ENCODE data around the gene RNF212.
"Not testable (repeated sequence)": the region's sequence is repeated elsewhere in the genome, so short reads cannot be mapped to it uniquely, and the experiment has no call there.

The RNF212 gene

DNA sequence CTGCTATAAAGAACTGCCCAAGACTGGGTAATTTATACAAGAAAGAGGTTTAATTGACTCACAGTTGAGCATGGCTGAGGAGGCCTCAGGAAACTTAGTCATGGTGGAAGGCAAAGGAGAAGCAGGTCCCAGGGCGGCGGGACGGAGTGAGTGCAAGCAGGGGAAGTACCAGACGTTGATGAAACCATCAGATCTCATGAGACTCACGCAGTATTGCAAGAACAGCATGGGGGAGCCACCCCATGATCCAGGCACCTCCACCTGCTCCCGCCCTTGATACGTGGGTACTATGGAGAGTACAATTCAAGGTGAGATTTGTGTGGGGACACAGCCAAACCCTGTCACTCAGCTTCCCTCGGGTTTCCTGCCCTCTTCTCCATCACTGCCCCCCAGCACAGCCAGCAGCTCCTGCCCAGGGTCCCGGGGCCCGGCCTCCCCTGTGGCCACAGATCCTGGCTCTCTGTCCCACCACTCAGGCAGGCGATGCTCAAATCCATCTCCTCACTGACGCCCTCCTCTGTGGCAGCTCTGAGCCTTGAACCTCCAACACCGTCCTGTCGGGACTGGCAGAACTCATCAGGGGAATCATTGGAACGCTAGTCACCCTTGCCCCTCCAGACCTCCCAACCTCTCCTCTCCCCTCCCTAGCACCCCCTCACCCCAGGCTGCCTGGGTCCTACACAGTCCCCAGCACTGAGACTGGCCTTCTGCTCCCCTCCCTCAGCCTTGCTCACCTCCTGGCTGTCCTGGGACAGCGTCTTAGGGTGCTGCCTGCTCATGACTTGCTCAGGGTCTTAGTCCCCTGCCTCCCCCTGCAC lies 64.4 kb downstream of the RNF212 start:
- Histone ChIP-seq H3K27ac (no peak overlapping the region), H3K36me3 (no peaks in the 10 kb centered on the region), H3K9me3 (no peaks in the 10 kb centered on the region), H3K4me3 (ENCODE audit: low read depth in 1 of 2, low read length in 1 of 2) (no peak overlapping the region), H3K27me3 (peaks cover 77% of the 10 kb centered on the region), H3K4me1 (ENCODE audit: control insufficient read depth in 1 of 2, insufficient read depth in 1 of 2, low read depth in 1 of 2, low read length in 1 of 2) (no peaks in the 10 kb centered on the region)
- TF ChIP-seq, protein P1, sequence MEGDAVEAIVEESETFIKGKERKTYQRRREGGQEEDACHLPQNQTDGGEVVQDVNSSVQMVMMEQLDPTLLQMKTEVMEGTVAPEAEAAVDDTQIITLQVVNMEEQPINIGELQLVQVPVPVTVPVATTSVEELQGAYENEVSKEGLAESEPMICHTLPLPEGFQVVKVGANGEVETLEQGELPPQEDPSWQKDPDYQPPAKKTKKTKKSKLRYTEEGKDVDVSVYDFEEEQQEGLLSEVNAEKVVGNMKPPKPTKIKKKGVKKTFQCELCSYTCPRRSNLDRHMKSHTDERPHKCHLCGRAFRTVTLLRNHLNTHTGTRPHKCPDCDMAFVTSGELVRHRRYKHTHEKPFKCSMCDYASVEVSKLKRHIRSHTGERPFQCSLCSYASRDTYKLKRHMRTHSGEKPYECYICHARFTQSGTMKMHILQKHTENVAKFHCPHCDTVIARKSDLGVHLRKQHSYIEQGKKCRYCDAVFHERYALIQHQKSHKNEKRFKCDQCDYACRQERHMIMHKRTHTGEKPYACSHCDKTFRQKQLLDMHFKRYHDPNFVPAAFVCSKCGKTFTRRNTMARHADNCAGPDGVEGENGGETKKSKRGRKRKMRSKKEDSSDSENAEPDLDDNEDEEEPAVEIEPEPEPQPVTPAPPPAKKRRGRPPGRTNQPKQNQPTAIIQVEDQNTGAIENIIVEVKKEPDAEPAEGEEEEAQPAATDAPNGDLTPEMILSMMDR (IDR thresholded peaks at IDR 0.05): no peak

DNA sequence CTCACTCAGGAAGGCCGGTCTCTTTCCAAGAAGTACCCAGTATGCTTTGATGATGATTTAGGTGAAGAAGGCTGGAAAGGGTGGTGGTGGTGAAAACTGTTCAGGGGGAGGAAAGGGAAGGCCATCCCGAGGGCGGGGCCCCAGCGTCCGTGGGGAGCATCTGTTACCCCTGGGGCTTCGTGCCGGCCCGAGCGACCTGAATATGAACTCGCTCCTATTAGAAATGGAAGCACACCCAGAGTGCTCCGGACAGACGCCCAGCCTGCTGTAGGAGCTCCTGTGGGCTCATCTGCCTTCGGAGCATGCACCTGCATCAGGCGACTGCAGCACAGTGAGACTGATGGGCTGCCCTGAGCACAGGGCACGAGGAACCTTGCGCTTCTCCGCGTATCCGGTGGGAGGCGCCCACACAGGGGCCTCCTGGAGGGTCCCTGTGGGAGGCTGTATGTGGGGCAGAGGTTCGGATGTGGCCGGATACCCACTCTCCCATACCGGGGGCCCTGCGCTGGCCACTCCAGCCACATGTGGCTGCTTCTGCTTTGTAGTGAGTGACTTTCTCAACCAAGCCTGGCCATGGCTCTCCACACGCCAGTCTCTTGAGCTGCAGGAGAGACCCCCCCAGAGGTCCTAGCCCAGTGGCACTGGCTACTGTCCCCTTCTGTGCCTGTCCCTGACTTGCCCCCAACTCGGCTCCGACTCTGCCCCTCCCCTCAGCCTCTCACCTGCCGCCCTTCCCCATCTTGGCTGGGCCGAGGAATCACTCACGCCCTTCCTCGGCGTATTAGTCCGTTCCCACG lies 65.2 kb downstream of the RNF212 start:
- Histone ChIP-seq H3K36me3 (no peaks in the 10 kb centered on the region), H3K27ac (no peak overlapping the region), H3K9me3 (no peaks in the 10 kb centered on the region), H3K4me1 (ENCODE audit: control insufficient read depth in 1 of 2, insufficient read depth in 1 of 2, low read depth in 1 of 2, low read length in 1 of 2) (no peaks in the 10 kb centered on the region), H3K27me3 (peaks cover 77% of the 10 kb centered on the region), H3K4me3 (ENCODE audit: low read depth in 1 of 2, low read length in 1 of 2) (no peak overlapping the region)
- TF ChIP-seq, protein P1 (IDR thresholded peaks at IDR 0.05): no peak

DNA sequence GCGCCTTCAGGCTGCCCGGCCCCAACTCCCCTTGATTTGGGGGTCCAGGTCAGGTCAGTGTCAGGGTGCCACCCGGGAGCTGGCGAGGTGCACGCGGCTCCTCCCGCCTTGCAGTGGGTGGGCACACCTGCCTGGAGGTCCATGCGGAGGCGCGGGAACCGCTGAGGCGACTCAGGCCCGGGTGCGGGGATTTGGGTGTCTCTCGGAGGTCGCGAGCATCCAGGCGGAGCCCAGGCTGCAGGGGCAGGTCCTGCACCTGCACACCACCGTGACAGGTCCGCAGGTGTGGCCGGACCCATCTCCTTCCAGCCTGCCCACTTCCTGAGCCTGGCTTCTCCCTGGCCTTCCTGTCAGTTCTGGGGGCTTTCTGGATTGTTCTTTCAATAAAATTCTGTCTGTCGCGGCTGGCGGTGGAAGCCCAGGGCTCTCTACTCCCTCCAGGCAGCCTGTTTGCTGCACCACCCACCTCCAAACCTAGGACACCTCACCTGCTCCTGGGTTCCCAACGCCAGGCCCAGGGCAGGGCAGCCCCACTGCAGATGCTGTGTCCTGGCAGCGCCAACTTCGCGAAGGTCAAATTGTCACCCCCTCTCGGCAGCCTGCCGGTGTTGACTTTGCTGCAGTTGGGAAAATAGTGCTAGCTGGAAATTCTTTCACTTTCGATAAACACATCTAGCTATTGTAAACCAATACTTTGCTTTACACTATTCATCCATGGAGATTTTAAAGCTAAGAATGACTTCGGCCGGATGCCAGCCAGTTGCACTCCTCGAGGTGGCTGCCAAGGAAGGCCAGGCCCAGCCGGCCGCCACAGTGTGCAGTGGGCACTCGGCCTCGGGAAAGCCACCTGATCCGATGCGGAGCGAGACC lies 66.0 kb downstream of the RNF212 start:
- no peak overlapping the region for H3K4me3 ChIP-seq (ENCODE audit: low read depth in 1 of 2, low read length in 1 of 2)
- no peaks in the 10 kb centered on the region for H3K4me1 ChIP-seq (ENCODE audit: control insufficient read depth in 1 of 2, insufficient read depth in 1 of 2, low read depth in 1 of 2, low read length in 1 of 2)
- TF ChIP-seq, protein P1 (IDR thresholded peaks at IDR 0.05): no peak

DNA sequence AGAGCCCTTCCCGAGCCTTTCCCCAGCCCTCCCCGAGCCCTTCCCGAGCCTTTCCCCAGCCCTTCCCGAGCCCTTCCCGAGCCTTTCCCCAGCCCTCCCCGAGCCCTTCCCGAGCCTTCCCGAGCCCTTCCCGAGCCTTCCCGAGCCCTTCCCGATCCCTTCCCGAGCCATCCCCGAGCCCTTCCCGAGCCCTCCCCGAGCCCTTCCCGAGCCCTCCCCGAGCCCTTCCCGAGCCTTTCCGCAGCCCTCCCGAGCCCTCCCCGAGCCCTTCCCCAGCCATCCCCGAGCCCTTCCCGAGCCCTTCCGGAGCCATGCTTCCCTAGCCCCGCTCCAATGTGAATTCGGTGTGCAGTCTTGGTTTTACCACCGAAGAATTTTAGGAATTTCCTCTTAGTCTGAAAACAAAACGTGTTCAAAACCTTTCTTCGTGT lies 66.8 kb downstream of the RNF212 start:
- H3K27me3 ChIP-seq: peaks cover 68% of the 10 kb centered on the region
- H3K4me3 ChIP-seq (ENCODE audit: low read depth in 1 of 2, low read length in 1 of 2); H3K27ac ChIP-seq; H3K4me1 ChIP-seq (ENCODE audit: control insufficient read depth in 1 of 2, insufficient read depth in 1 of 2, low read depth in 1 of 2, low read length in 1 of 2); H3K9me3 ChIP-seq; H3K36me3 ChIP-seq: not testable (repeated sequence)

More for the DNA sequence above, 66.0 kb downstream of the RNF212 start:
- H3K36me3 ChIP-seq: no peaks in the 10 kb centered on the region
- peaks cover 70% of the 10 kb centered on the region for H3K27me3 ChIP-seq
- no peaks in the 10 kb centered on the region for H3K9me3 ChIP-seq
- no peak overlapping the region for H3K27ac ChIP-seq

DNA sequence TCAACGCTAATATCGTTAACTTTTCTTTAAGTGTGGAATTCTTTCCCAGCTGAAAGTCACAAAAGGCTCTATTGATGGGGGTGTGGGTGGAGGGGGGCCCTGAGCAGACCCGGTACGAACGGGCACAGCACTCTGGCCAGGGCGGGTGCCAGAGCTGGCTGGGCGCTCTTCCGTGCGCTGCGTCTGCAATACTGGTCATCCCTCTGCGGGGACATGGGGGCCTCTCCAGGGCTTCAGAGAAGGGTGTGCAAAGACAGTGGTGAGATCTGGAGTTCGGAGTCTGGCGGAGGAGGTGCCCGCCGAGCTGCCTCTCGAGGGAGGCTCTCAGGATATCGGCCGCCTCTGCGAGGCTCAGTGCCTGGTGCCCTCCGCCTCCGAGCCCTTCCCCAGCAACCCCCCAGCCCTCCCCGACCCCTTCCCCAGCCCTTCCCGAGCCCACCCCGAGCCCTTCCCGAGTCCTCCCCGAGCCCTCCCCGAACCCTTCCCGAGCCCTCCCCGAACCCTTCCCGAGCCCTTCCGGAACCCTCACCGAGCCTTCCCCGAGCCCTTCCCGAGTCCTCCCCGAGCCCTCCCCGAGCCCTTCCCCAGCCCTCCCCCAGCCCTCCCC lies 67.7 kb downstream of the RNF212 start:
- no peaks in the 10 kb centered on the region for H3K4me1 ChIP-seq (ENCODE audit: control insufficient read depth in 1 of 2, insufficient read depth in 1 of 2, low read depth in 1 of 2, low read length in 1 of 2)
- no peaks in the 10 kb centered on the region for H3K36me3 ChIP-seq
- H3K4me3 ChIP-seq (ENCODE audit: low read depth in 1 of 2, low read length in 1 of 2): no peak overlapping the region
- peaks cover 60% of the 10 kb centered on the region for H3K27me3 ChIP-seq
- H3K9me3 ChIP-seq: no peaks in the 10 kb centered on the region
- H3K27ac ChIP-seq: no peak overlapping the region
- TF ChIP-seq, protein P1 (IDR thresholded peaks at IDR 0.05): no peak

Data from neutrophil (primary cell).